ENCODE data around the gene JAKMIP2. TPM values are rescaled to one million over a fixed set of nuclear protein-coding genes. Genes with fewer than 3 reads are reported as not detected.

The JAKMIP2 gene
- total RNA-seq, 1 experiment from 2014 or later = 67.4 TPM

DNA sequence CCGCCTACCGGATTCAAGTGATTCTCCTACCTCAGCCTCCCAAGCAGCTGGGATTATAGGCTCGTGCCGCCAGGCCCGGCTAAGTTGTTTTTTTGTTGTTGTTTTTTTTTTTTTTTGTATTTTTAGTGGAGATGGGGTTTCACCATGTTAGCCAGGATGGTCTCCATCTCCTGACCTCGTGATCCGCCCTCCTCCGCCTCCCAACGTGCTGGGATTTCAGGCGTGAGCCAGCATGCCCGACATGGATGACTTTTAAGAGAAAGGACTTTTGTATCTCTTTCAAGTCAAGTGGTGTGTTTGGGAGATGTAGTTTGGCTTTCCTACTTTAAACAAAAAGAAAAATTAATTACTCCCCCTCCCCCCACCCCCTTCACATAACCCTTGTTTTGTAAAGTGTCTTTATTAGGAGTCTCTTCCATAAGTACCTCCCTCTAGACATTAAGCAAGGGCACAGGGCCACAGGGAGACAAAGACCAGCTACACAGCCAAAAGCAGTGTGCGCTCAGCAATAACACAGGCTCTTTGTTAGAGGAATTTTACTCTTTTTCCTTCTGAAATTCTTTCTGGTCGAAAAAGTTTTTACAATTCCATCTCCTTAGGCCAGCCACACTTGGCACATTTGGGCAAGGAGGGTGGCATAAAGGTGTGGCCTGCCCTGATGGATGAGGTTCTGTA, 31.2 kb downstream of the JAKMIP2 start:
- Histone ChIP-seq H3K27ac (ENCODE audit: low read depth, low read length, poor library complexity, severe bottlenecking) (peak overlapping the region; percentile 91), H3K36me3 (ENCODE audit: insufficient read depth, low read length, poor library complexity, severe bottlenecking) (no peaks in the 10 kb centered on the region), H3K9me3 (ENCODE audit: low read depth, low read length, poor library complexity, severe bottlenecking) (no peaks in the 10 kb centered on the region), H3K4me1 (ENCODE audit: insufficient read depth, low read length, poor library complexity, severe bottlenecking) (peaks cover 91% of the 10 kb centered on the region), H3K4me3 (ENCODE audit: low read depth, low read length, poor library complexity, severe bottlenecking) (no peak overlapping the region), H3K27me3 (replicated peaks; ENCODE audit: insufficient read depth, low read depth, low read length, poor library complexity) (no peaks in the 10 kb centered on the region)
- ChIA-PET CTCF (interaction anchor here (0.8 kb wide), 1 partner anchor 71 kb away, joined by 4 read pairs; no protein-coding TSS in a partner anchor), POLR2A (ENCODE audit: low non-redundant PET) (no interaction called here)
- DNase-seq (ENCODE audit: low spot score) = no peak
- intact Hi-C loops (cut with micrococcal nuclease; ENCODE audit: unreplicated experiment) = loop anchor here (2.0 kb wide), 1 partner anchor 30 kb away; no protein-coding TSS in a partner anchor
- TF ChIP-seq EZH2 (IDR thresholded peaks at IDR 0.05; ENCODE audit: borderline replicate concordance, low read depth, low read length, poor library complexity, severe bottlenecking) = no peak
- TF ChIP-seq, protein P1, sequence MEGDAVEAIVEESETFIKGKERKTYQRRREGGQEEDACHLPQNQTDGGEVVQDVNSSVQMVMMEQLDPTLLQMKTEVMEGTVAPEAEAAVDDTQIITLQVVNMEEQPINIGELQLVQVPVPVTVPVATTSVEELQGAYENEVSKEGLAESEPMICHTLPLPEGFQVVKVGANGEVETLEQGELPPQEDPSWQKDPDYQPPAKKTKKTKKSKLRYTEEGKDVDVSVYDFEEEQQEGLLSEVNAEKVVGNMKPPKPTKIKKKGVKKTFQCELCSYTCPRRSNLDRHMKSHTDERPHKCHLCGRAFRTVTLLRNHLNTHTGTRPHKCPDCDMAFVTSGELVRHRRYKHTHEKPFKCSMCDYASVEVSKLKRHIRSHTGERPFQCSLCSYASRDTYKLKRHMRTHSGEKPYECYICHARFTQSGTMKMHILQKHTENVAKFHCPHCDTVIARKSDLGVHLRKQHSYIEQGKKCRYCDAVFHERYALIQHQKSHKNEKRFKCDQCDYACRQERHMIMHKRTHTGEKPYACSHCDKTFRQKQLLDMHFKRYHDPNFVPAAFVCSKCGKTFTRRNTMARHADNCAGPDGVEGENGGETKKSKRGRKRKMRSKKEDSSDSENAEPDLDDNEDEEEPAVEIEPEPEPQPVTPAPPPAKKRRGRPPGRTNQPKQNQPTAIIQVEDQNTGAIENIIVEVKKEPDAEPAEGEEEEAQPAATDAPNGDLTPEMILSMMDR (conservative IDR thresholded peaks at IDR 0.05; ENCODE audit: low read depth, low read length) = no peak
- no TSS peak for BruUV-seq (replicated peaks)

DNA sequence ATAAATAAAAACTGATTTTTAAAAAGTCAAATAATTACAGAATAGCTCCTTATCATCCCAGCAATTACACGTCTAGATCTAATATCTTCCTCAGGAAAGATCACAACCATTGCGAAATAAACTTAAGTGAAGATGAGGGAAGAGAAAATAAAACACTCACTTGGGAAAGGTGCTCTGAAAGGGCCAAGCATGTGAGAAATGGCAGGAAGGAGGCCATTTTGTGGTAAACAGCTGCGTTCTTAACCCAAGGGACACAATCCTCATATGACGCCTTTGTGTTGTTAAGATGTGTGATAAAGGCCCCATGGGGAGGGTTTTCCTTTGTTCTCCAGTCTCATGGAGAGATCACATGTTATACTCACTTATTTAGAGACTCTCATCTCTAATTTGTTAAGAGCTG, 32.5 kb downstream of the JAKMIP2 start:
- H3K4me3 ChIP-seq (ENCODE audit: low read depth, low read length, poor library complexity, severe bottlenecking) = no peak overlapping the region
- H3K9me3 ChIP-seq (ENCODE audit: low read depth, low read length, poor library complexity, severe bottlenecking) = no peaks in the 10 kb centered on the region
- intact Hi-C loops (cut with micrococcal nuclease; ENCODE audit: unreplicated experiment) = loop anchor here (2.0 kb wide), 1 partner anchor 31 kb away; no protein-coding TSS in a partner anchor
- ChIA-PET POLR2A (ENCODE audit: low non-redundant PET) (no interaction called here), CTCF (interaction anchor here (1.0 kb wide), 2 partner anchors 72 to 73 kb away, joined by 3 to 6 read pairs; no protein-coding TSS in a partner anchor)
- H3K27ac ChIP-seq (ENCODE audit: low read depth, low read length, poor library complexity, severe bottlenecking) = peak overlapping the region; percentile 91
- no peak for TF ChIP-seq EZH2 (IDR thresholded peaks at IDR 0.05; ENCODE audit: borderline replicate concordance, low read depth, low read length, poor library complexity, severe bottlenecking)
- TF ChIP-seq, protein P1 (conservative IDR thresholded peaks at IDR 0.05; ENCODE audit: low read depth, low read length) = no peak
- peaks cover 96% of the 10 kb centered on the region for H3K4me1 ChIP-seq (ENCODE audit: insufficient read depth, low read length, poor library complexity, severe bottlenecking)
- no peaks in the 10 kb centered on the region for H3K27me3 ChIP-seq (replicated peaks; ENCODE audit: insufficient read depth, low read depth, low read length, poor library complexity)
- H3K36me3 ChIP-seq (ENCODE audit: insufficient read depth, low read length, poor library complexity, severe bottlenecking) = no peaks in the 10 kb centered on the region
- BruUV-seq (replicated peaks) = no TSS peak
- peak; percentile 98 for DNase-seq (ENCODE audit: low spot score)

DNA sequence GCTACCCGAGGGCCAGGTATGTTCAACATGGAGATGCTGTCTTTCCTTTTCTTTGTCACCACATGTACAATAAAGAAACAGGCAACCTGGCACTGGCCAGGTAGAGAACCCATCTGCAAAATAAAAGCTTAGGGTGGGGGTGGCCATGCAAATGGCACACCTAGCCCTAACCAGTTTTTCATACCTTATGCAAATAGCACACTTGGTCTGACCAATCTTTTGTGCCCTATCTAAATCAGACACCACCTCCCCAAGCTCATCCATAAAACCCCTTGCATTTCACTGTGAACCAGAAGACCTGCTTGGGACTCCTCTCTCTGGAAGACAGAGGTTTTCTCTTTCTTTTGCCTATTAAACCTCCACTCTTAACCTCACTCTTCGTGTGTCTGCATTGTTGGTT, 33.9 kb downstream of the JAKMIP2 start:
- Histone ChIP-seq H3K27ac (ENCODE audit: low read depth, low read length, poor library complexity, severe bottlenecking) (peak overlapping the region; percentile 91), H3K4me1 (ENCODE audit: insufficient read depth, low read length, poor library complexity, severe bottlenecking) (peaks cover 93% of the 10 kb centered on the region), H3K36me3 (ENCODE audit: insufficient read depth, low read length, poor library complexity, severe bottlenecking) (no peaks in the 10 kb centered on the region), H3K9me3 (ENCODE audit: low read depth, low read length, poor library complexity, severe bottlenecking) (no peaks in the 10 kb centered on the region), H3K27me3 (replicated peaks; ENCODE audit: insufficient read depth, low read depth, low read length, poor library complexity) (no peaks in the 10 kb centered on the region), H3K4me3 (ENCODE audit: low read depth, low read length, poor library complexity, severe bottlenecking) (no peak overlapping the region)
- BruUV-seq (replicated peaks) = no TSS peak
- POLR2A ChIA-PET (ENCODE audit: low non-redundant PET) = no interaction called here
- intact Hi-C loops (cut with micrococcal nuclease; ENCODE audit: unreplicated experiment) = loop anchor here (10.0 kb wide), 1 partner anchor 186 kb away; no protein-coding TSS in a partner anchor
- CTCF ChIA-PET = interaction anchor here (0.5 to 0.8 kb wide), 2 partner anchors 74 to 1384 kb away, joined by 4 to 5 read pairs; no protein-coding TSS in a partner anchor
- no peak for DNase-seq (ENCODE audit: low spot score)
- TF ChIP-seq EZH2 (IDR thresholded peaks at IDR 0.05; ENCODE audit: borderline replicate concordance, low read depth, low read length, poor library complexity, severe bottlenecking) = no peak
- TF ChIP-seq, protein P1 (conservative IDR thresholded peaks at IDR 0.05; ENCODE audit: low read depth, low read length) = no peak

Measured in A673 (cell line).